ENCODE data around the gene COQ2.

DNA sequence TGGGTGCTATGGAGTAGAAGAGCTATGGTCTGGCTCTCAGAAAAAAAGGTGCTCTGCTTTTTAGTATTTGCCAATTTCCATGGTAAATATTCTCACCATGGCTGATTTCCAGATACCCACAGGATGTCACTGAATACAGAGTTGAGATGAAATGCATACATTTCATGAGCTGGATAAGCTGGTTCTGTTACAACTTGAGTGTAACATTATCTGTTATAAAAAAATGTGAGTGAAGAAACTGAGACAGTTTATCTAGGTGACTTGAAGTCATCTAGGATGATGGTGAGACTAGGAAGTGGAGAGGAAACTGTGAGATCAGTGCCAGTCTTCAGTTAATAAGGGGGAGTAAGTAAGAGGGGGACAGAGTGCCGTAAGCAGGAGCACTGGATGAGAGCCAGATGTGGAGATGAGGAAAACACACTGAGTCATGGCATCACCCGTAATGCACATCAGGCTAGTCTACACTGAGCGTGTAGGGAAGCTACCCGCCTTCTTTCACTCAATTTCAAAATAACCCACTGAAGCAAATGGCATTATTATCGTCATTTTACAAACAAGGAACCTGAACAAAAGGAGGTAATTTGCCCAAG lies 45.0 kb upstream of the COQ2 start:
- TF ChIP-seq, protein P1, sequence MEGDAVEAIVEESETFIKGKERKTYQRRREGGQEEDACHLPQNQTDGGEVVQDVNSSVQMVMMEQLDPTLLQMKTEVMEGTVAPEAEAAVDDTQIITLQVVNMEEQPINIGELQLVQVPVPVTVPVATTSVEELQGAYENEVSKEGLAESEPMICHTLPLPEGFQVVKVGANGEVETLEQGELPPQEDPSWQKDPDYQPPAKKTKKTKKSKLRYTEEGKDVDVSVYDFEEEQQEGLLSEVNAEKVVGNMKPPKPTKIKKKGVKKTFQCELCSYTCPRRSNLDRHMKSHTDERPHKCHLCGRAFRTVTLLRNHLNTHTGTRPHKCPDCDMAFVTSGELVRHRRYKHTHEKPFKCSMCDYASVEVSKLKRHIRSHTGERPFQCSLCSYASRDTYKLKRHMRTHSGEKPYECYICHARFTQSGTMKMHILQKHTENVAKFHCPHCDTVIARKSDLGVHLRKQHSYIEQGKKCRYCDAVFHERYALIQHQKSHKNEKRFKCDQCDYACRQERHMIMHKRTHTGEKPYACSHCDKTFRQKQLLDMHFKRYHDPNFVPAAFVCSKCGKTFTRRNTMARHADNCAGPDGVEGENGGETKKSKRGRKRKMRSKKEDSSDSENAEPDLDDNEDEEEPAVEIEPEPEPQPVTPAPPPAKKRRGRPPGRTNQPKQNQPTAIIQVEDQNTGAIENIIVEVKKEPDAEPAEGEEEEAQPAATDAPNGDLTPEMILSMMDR (IDR thresholded peaks at IDR 0.05 in 8 of 11, conservative IDR thresholded peaks at IDR 0.05 in 3 of 11): no peak
- no peak for TF ChIP-seq POLR2A (IDR thresholded peaks at IDR 0.05)
